ENCODE measurements around the gene FBXO4. TPM values are rescaled to one million over a fixed set of nuclear protein-coding genes. Genes with fewer than 3 reads are reported as not detected.

Gene FBXO4
- total RNA-seq, 2 donors from 2014 or later, result 1.8 to 1.9 TPM

GRCh38 chr5:41883243-41883642, 41.8 kb upstream of the FBXO4 start:
- no peak overlapping the region for H3K27ac Mint-ChIP-seq
- Histone ChIP-seq H3K27ac (ENCODE audit: low read depth, low read length) (no peak overlapping the region), H3K4me1 (ENCODE audit: control insufficient read depth, insufficient read depth, low read length) (peaks cover 3% of the 10 kb centered on the region), H3K4me3 (ENCODE audit: low read length) (no peak overlapping the region), H3K36me3 (ENCODE audit: control insufficient read depth, insufficient read depth, low read length) (no peaks in the 10 kb centered on the region), H3K9me3 (ENCODE audit: control insufficient read depth, low read length) (peaks cover 40% of the 10 kb centered on the region), H3K9ac (ENCODE audit: extremely low read depth, low read length, poor library complexity, severe bottlenecking) (no peak overlapping the region), H3K27me3 (ENCODE audit: control insufficient read depth, insufficient read depth, low read length, poor library complexity, severe bottlenecking) (no peaks in the 10 kb centered on the region)
- no peak for TF ChIP-seq CTCF (conservative IDR thresholded peaks at IDR 0.05)
- WGBS, 2 experiments (ENCODE audit: insufficient coverage in 1 of 2, insufficient read length in 1 of 2), result 79 to 80% methylated on average over 1 to 3 of the region's 3 CpGs
- peaks cover 27% of the 10 kb centered on the region for H3K9me3 Mint-ChIP-seq
- H3K4me3 Mint-ChIP-seq, result no peak overlapping the region
- peaks cover 4% of the 10 kb centered on the region for H3K27me3 Mint-ChIP-seq (ENCODE audit: insufficient read depth)
- no peaks in the 10 kb centered on the region for H3K36me3 Mint-ChIP-seq (ENCODE audit: low read depth)
- DNase-seq, result no peak
- peaks cover 13% of the 10 kb centered on the region for H3K4me1 Mint-ChIP-seq

GRCh38 chr5:41883936-41884335, 41.1 kb upstream of the FBXO4 start:
- Mint-ChIP-seq H3K27ac (no peak overlapping the region), H3K36me3 (ENCODE audit: low read depth) (no peaks in the 10 kb centered on the region), H3K4me3 (no peak overlapping the region), H3K9me3 (peaks cover 27% of the 10 kb centered on the region), H3K27me3 (ENCODE audit: insufficient read depth) (peaks cover 4% of the 10 kb centered on the region), H3K4me1 (peaks cover 6% of the 10 kb centered on the region)
- TF ChIP-seq CTCF (conservative IDR thresholded peaks at IDR 0.05), result no peak
- H3K4me1 ChIP-seq (ENCODE audit: control insufficient read depth, insufficient read depth, low read length), result peaks cover under 1% of the 10 kb centered on the region
- 100% methylated on average over 2 of the region's 2 CpGs; no CpG with 5 or more reads in 1 of the 2 experiments for WGBS, 2 experiments (ENCODE audit: insufficient coverage in 1 of 2, insufficient read length in 1 of 2)
- no peaks in the 10 kb centered on the region for H3K36me3 ChIP-seq (ENCODE audit: control insufficient read depth, insufficient read depth, low read length)
- H3K9ac ChIP-seq (ENCODE audit: extremely low read depth, low read length, poor library complexity, severe bottlenecking), result no peak overlapping the region
- H3K4me3 ChIP-seq (ENCODE audit: low read length), result no peak overlapping the region
- H3K9me3 ChIP-seq (ENCODE audit: control insufficient read depth, low read length), result peaks cover 40% of the 10 kb centered on the region
- H3K27me3 ChIP-seq (ENCODE audit: control insufficient read depth, insufficient read depth, low read length, poor library complexity, severe bottlenecking), result no peaks in the 10 kb centered on the region
- no peak overlapping the region for H3K27ac ChIP-seq (ENCODE audit: low read depth, low read length)
- DNase-seq, result no peak

- no peak overlapping the region for H3K27ac Mint-ChIP-seq
- H3K36me3 Mint-ChIP-seq (ENCODE audit: low read depth), result no peaks in the 10 kb centered on the region
- Histone ChIP-seq H3K9ac (ENCODE audit: extremely low read depth, low read length, poor library complexity, severe bottlenecking) (no peak overlapping the region), H3K27me3 (ENCODE audit: control insufficient read depth, insufficient read depth, low read length, poor library complexity, severe bottlenecking) (no peaks in the 10 kb centered on the region), H3K9me3 (ENCODE audit: control insufficient read depth, low read length) (peaks cover 35% of the 10 kb centered on the region), H3K36me3 (ENCODE audit: control insufficient read depth, insufficient read depth, low read length) (no peaks in the 10 kb centered on the region), H3K4me1 (ENCODE audit: control insufficient read depth, insufficient read depth, low read length) (no peaks in the 10 kb centered on the region), H3K27ac (ENCODE audit: low read depth, low read length) (no peak overlapping the region), H3K4me3 (ENCODE audit: low read length) (no peak overlapping the region)
- DNase-seq, result no peak
- H3K9me3 Mint-ChIP-seq, result peaks cover 27% of the 10 kb centered on the region
- peaks cover 4% of the 10 kb centered on the region for H3K4me1 Mint-ChIP-seq
- no peak for TF ChIP-seq CTCF (conservative IDR thresholded peaks at IDR 0.05)
- H3K27me3 Mint-ChIP-seq (ENCODE audit: insufficient read depth), result peaks cover 4% of the 10 kb centered on the region
- no peak overlapping the region for H3K4me3 Mint-ChIP-seq
Observed at GRCh38 chr5:41885286-41885685, 39.8 kb upstream of the FBXO4 start.

Data from endodermal cell (in vitro differentiated cells).